Activated T-cell treated with anti-CD3 and anti-CD28 coated beads for 48 hours (primary cell): ENCODE measurements around the gene CRIP2.

Source experiments
- DNase-seq: peaks from one replicate; pipeline ENCODE4 v3.0.0-alpha.2; 2020; ENCODE audit warnings: low read depth

The CRIP2 gene

GRCh38 chr14:105476831-105477659, 2.4 kb downstream of the CRIP2 start:
- DNase-seq = no peak

- no peak for DNase-seq
These were observed 3.2 kb downstream of the CRIP2 start for GRCh38 chr14:105477660-105478397.

- no peak for DNase-seq
These were observed 4.0 kb downstream of the CRIP2 start for GRCh38 chr14:105478398-105479251.

GRCh38 chr14:105479431-105480158, 5.0 kb downstream of the CRIP2 start:
- no peak for DNase-seq

- DNase-seq = no peak
These were observed 5.7 kb downstream of the CRIP2 start for GRCh38 chr14:105480199-105480746.

GRCh38 chr14:105480807-105481801, 6.5 kb downstream of the CRIP2 start:
- DNase-seq = peak; percentile 91

- DNase-seq = peak; percentile 88
These were observed 7.4 kb downstream of the CRIP2 start for GRCh38 chr14:105481886-105482457.

- no peak for DNase-seq
These were observed 8.0 kb downstream of the CRIP2 start for GRCh38 chr14:105482486-105483110.

GRCh38 chr14:105483300-105484068, 8.9 kb downstream of the CRIP2 start:
- DNase-seq = no peak

- DNase-seq = no peak
These were observed 9.7 kb downstream of the CRIP2 start for GRCh38 chr14:105484069-105484996.

GRCh38 chr14:105484997-105485393, 10.4 kb downstream of the CRIP2 start:
- no peak for DNase-seq

GRCh38 chr14:105485739-105486162, 11.1 kb downstream of the CRIP2 start:
- DNase-seq = peak; percentile 44

- DNase-seq = no peak
These were observed 11.7 kb downstream of the CRIP2 start, which contains the start of gene CRIP1 for GRCh38 chr14:105486163-105486973. TSS of gene CRIP1 (plus strand) at chr14:105486886. CDS start at chr14:105487260, 374 bp downstream.

GRCh38 chr14:105486974-105487448, 12.4 kb downstream of the CRIP2 start:
- peak; percentile 55 for DNase-seq

- peak; percentile 52 for DNase-seq
These were observed 12.9 kb downstream of the CRIP2 start for GRCh38 chr14:105487449-105487985.
